Astrocyte (in vitro differentiated cells and primary cell): Measurements from ENCODE around the gene SNX27. TPM values are rescaled to one million over a fixed set of nuclear protein-coding genes. Genes with fewer than 3 reads are reported as not detected.

Experiments
- DNase-seq: peaks from one replicate; pipeline ENCODE4 v3.0.0-alpha.2; 2010; ENCODE audit warnings: low read depth
- FAIRE-seq: peaks from 2 replicates; lab custom pipeline; 2011; peaks lifted over from hg19 to GRCh38; lab: Jason Lieb, UNC
- H2AFZ ChIP-seq: 2 replicates; pipeline ENCODE4 v1.6.0; 2012; ENCODE audit warnings: low read depth, low read length, inconsistent platforms
- H3K27ac ChIP-seq: 2 replicates; pipeline ENCODE4 v1.5.1; 2011; ENCODE audit warnings: low read depth, low read length, inconsistent platforms
- H3K27me3 ChIP-seq: 2 replicates; pipeline ENCODE4 v1.6.0; 2011; ENCODE audit warnings: low read length, inconsistent platforms; ENCODE audit not compliant: insufficient read depth
- H3K36me3 ChIP-seq: 2 replicates; pipeline ENCODE4 v1.5.1; 2011; ENCODE audit warnings: low read length, inconsistent platforms; ENCODE audit not compliant: insufficient read depth
- H3K4me1 ChIP-seq: 2 replicates; pipeline ENCODE4 v1.5.1; 2011; ENCODE audit warnings: low read length, inconsistent platforms; ENCODE audit not compliant: insufficient read depth
- H3K4me2 ChIP-seq: 2 replicates; pipeline ENCODE4 v1.6.0; 2012; ENCODE audit warnings: low read length, inconsistent platforms
- H3K4me3 ChIP-seq: 2 replicates; pipeline ENCODE4 v1.5.1; 2011; ENCODE audit warnings: low read depth, mild to moderate bottlenecking, low read length, inconsistent platforms; ENCODE audit not compliant: insufficient read depth
- H3K79me2 ChIP-seq: 2 replicates; pipeline ENCODE4 v1.6.0; 2012; ENCODE audit warnings: mild to moderate bottlenecking, low read length, inconsistent platforms; ENCODE audit not compliant: insufficient read depth
- H3K9ac ChIP-seq: 2 replicates; pipeline ENCODE4 v1.6.0; 2012; ENCODE audit warnings: mild to moderate bottlenecking, low read length, inconsistent platforms
- H3K9me3 ChIP-seq: 2 replicates; pipeline ENCODE4 v1.5.1; 2012; ENCODE audit warnings: low read depth, mild to moderate bottlenecking, low read length, inconsistent platforms; ENCODE audit not compliant: insufficient read depth
- H4K20me1 ChIP-seq: 2 replicates; pipeline ENCODE4 v1.6.0; 2012; ENCODE audit warnings: low read length, inconsistent platforms; ENCODE audit not compliant: insufficient read depth
- H3K27ac Mint-ChIP-seq: one replicate; pipeline ENCODE4 v1.8.0; 2021; ENCODE audit warnings: mild to moderate bottlenecking, mixed read lengths; ENCODE audit not compliant: unreplicated experiment
- H3K27me3 Mint-ChIP-seq: one replicate; pipeline ENCODE4 v1.8.0; 2021; ENCODE audit warnings: low read depth, mixed read lengths; ENCODE audit not compliant: unreplicated experiment
- H3K36me3 Mint-ChIP-seq: one replicate; pipeline ENCODE4 v1.8.0; 2021; ENCODE audit warnings: low read depth, mixed read lengths; ENCODE audit not compliant: unreplicated experiment
- H3K4me1 Mint-ChIP-seq: one replicate; pipeline ENCODE4 v1.8.0; 2021; ENCODE audit warnings: low read depth, mixed read lengths; ENCODE audit not compliant: unreplicated experiment
- H3K4me3 Mint-ChIP-seq: one replicate; pipeline ENCODE4 v1.8.0; 2021; ENCODE audit warnings: mild to moderate bottlenecking, moderate library complexity, mixed read lengths; ENCODE audit not compliant: unreplicated experiment
- H3K9me3 Mint-ChIP-seq: one replicate; pipeline ENCODE4 v1.8.0; 2021; ENCODE audit warnings: mild to moderate bottlenecking, mixed read lengths; ENCODE audit not compliant: unreplicated experiment
- EZH2 ChIP-seq: IDR thresholded peaks from 2 replicates; pipeline ENCODE4 v1.6.1; 2012; ENCODE audit warnings: mild to moderate bottlenecking, low read length, inconsistent platforms; ENCODE audit not compliant: insufficient read depth
- total RNA-seq: library from RNA; stranded (reverse); gene quantifications from 2 replicates; pipeline ENCODE4 v1.2.1, GENCODE V29; 2021
- TF ChIP-seq, protein P1 (sequence below): IDR thresholded peaks from 2 replicates; pipeline ENCODE4 v1.5.1; 2011; ENCODE audit warnings: low read depth, mild to moderate bottlenecking, inconsistent platforms, low read length, moderate library complexity; ENCODE audit not compliant: insufficient read depth

SNX27 gene
- total RNA-seq, 1 donor from 2014 or later = 53.1 TPM

- Histone ChIP-seq H2AFZ (no peak overlapping the region), H3K4me2 (no peak overlapping the region), H3K4me1 (no peaks in the 10 kb centered on the region), H3K79me2 (no peaks in the 10 kb centered on the region), H3K4me3 (no peak overlapping the region), H3K27me3 (no peaks in the 10 kb centered on the region), H3K36me3 (peaks cover 7% of the 10 kb centered on the region), H4K20me1 (no peaks in the 10 kb centered on the region), H3K9me3 (no peaks in the 10 kb centered on the region), H3K9ac (no peak overlapping the region), H3K27ac (no peak overlapping the region)
- no peak overlapping the region for H3K4me3 Mint-ChIP-seq
- FAIRE-seq (no peak), DNase-seq (no peak)
- peaks cover 18% of the 10 kb centered on the region for H3K36me3 Mint-ChIP-seq
- peak overlapping the region; percentile 18 for H3K27ac Mint-ChIP-seq
- peaks cover 17% of the 10 kb centered on the region for H3K4me1 Mint-ChIP-seq
- H3K27me3 Mint-ChIP-seq = no peaks in the 10 kb centered on the region
- H3K9me3 Mint-ChIP-seq = no peaks in the 10 kb centered on the region
- TF ChIP-seq, protein P1, sequence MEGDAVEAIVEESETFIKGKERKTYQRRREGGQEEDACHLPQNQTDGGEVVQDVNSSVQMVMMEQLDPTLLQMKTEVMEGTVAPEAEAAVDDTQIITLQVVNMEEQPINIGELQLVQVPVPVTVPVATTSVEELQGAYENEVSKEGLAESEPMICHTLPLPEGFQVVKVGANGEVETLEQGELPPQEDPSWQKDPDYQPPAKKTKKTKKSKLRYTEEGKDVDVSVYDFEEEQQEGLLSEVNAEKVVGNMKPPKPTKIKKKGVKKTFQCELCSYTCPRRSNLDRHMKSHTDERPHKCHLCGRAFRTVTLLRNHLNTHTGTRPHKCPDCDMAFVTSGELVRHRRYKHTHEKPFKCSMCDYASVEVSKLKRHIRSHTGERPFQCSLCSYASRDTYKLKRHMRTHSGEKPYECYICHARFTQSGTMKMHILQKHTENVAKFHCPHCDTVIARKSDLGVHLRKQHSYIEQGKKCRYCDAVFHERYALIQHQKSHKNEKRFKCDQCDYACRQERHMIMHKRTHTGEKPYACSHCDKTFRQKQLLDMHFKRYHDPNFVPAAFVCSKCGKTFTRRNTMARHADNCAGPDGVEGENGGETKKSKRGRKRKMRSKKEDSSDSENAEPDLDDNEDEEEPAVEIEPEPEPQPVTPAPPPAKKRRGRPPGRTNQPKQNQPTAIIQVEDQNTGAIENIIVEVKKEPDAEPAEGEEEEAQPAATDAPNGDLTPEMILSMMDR = no peak
- TF ChIP-seq EZH2 = no peak
Observed at GRCh38 chr1:151703813-151704212, 92.0 kb downstream of the SNX27 start.

DNA sequence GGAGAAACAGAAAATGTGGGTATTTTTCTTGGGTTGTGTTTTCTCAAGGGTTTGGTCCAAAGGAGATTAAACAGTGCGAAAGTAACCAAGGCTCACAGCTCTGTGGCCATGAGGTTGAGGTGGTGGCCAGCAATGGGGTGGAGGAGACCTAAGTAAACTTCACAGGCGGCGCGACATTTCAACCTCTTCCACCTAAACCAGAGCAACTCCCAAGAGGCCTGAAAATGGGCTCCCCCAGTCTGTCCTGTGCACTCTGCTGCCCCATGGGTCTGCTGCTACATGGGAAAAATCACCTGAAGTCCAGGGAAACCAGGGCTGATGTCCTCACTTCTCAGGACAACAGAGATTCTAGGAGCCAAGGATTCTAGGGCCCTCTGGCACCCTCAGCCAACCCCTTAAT is 92.4 kb downstream of the SNX27 start:
- FAIRE-seq = no peak
- Mint-ChIP-seq H3K27me3 (no peaks in the 10 kb centered on the region), H3K9me3 (no peaks in the 10 kb centered on the region), H3K36me3 (peaks cover 18% of the 10 kb centered on the region), H3K27ac (no peak overlapping the region), H3K4me1 (peaks cover 14% of the 10 kb centered on the region), H3K4me3 (no peak overlapping the region)
- Histone ChIP-seq H3K4me2 (no peak overlapping the region), H3K27ac (no peak overlapping the region), H2AFZ (no peak overlapping the region), H3K9me3 (no peaks in the 10 kb centered on the region), H3K4me1 (no peaks in the 10 kb centered on the region), H3K79me2 (no peaks in the 10 kb centered on the region), H3K27me3 (no peaks in the 10 kb centered on the region), H3K36me3 (peaks cover 4% of the 10 kb centered on the region), H3K9ac (no peak overlapping the region), H3K4me3 (no peak overlapping the region), H4K20me1 (no peaks in the 10 kb centered on the region)
- TF ChIP-seq, protein P1 = no peak
- TF ChIP-seq EZH2 = no peak
- DNase-seq = no peak

DNA sequence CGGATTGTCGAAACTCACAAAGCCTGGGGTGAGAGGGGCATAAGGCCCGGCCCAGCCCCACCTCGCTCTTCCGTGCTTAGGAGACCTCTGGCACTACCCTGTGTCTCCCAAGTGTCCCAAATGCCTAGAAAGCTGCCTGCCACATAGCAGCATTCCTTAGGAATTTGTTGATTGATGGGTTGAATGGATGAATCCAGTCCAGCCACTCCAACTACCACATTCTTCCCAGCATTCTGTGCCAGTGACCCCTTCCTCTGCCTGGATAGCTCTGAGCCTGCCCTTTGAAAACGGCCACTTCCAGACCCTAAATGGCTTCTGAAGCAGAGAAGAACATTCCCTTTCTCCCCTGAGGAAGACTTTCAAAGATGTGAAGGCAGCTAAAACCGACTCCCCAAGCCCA is 93.3 kb downstream of the SNX27 start:
- Mint-ChIP-seq H3K27ac (peak overlapping the region; percentile 9), H3K36me3 (peaks cover 18% of the 10 kb centered on the region)

More for the DNA sequence above, 93.3 kb downstream of the SNX27 start:
- H2AFZ ChIP-seq = no peak overlapping the region
- FAIRE-seq (no peak), DNase-seq (no peak)
- no peak overlapping the region for H3K4me2 ChIP-seq
- Mint-ChIP-seq H3K4me3 (no peak overlapping the region), H3K27me3 (no peaks in the 10 kb centered on the region), H3K9me3 (no peaks in the 10 kb centered on the region), H3K4me1 (peaks cover 11% of the 10 kb centered on the region)
- TF ChIP-seq, protein P1 = no peak
- TF ChIP-seq EZH2 = no peak
- no peak overlapping the region for H3K4me3 ChIP-seq
- no peaks in the 10 kb centered on the region for H3K27me3 ChIP-seq
- H3K4me1 ChIP-seq = no peaks in the 10 kb centered on the region
- H3K27ac ChIP-seq = no peak overlapping the region
- H3K9ac ChIP-seq = no peak overlapping the region
- H3K79me2 ChIP-seq = no peaks in the 10 kb centered on the region
- H3K36me3 ChIP-seq = no peaks in the 10 kb centered on the region
- no peaks in the 10 kb centered on the region for H4K20me1 ChIP-seq
- H3K9me3 ChIP-seq = no peaks in the 10 kb centered on the region
